ENCODE results near the gene HM13. TPM values are rescaled to one million over a fixed set of nuclear protein-coding genes. Genes with fewer than 3 reads are reported as not detected.

Gene HM13
- total and polyA plus RNA-seq, 9 of the 15 experiments (the other 6 are each of a cell fraction or from before 2014, with no cell fraction given): 7.7 to 136 (median 74.5) TPM

DNA sequence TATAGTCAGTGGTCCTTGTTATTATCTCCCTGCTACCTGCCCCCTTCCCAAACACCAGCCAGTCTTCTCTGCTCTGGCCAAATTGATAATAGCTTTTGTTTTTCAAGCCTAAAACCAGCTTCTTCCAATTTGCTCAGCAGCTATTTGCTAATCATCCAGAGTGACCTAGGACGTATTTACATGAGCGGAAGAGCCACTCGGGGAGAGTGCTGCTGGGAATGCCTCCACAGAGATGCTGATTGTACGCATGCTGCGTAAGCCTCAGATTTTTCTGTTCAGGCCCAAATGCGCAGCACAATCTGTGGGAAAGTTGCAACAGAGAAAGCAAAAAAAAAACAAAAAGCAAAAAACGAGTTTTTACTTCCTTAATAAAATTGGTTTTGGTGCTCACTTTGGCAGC is 66.5 kb downstream of the HM13 start (continued):
- TF ChIP-seq FOXK2 (conservative IDR thresholded peaks at IDR 0.05 in 1 of 2, IDR thresholded peaks at IDR 0.05 in 1 of 2; ENCODE audit: low read depth in 2 of 2) (no peak), TRIM28 (IDR thresholded peaks at IDR 0.05) (no peak), ZNF561 (CRISPR knock-in tag; conservative IDR thresholded peaks at IDR 0.05) (no peak), ETV1 (tag; conservative IDR thresholded peaks at IDR 0.05; ENCODE audit: low read depth) (no peak)
- TF ChIP-seq, protein P1, sequence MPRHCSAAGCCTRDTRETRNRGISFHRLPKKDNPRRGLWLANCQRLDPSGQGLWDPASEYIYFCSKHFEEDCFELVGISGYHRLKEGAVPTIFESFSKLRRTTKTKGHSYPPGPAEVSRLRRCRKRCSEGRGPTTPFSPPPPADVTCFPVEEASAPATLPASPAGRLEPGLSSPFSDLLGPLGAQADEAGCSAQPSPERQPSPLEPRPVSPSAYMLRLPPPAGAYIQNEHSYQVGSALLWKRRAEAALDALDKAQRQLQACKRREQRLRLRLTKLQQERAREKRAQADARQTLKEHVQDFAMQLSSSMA (CRISPR knock-in tag; IDR thresholded peaks at IDR 0.05): no peak

DNA sequence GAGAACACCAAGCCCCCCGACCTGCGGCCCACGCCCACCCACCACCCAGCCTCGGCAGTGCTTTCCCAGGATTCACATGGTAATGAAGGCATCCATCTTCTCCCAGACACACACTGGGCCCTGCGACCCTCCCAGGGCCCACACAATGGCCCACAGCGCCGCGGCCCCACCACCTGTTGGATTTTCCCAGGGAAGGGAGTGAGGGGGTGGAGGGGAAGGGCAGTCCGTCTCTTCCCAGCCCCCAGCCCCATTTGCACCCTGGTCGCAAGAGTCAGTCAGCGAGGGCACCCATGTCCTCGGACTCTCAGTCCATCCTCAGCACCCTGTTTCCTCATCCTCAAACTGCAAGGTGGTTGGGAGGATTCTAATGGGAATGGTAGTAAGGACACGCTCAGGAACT is 67.1 kb downstream of the HM13 start:
- no TSS peak for BruUV-seq (replicated peaks)
- no peak for DNase-seq (ENCODE audit: extremely low read depth in 1 of 4, low spot score in 3 of 4)
- CTCF ChIA-PET (ENCODE audit: low intra/inter-chr PET ratio): no interaction called here
- FAIRE-seq: no peak
- Histone ChIP-seq H3K36me3 (ENCODE audit: control insufficient read depth, insufficient read depth, low read length) (no peaks in the 10 kb centered on the region), H3K9me1 (ENCODE audit: control insufficient read depth, insufficient read depth, low read length) (no peaks in the 10 kb centered on the region), H2AFZ (ENCODE audit: low read depth, low read length) (no peak overlapping the region), H3K27ac (ENCODE audit: extremely low read depth, low read depth, low read length) (no peak overlapping the region), H3K27me3 (ENCODE audit: control insufficient read depth in 2 of 2, insufficient read depth in 2 of 2, low read length in 2 of 2) (no peaks in the 10 kb centered on the region), H3K4me1 (replicated peaks in 1 of 2; ENCODE audit: control insufficient read depth in 2 of 2, insufficient read depth in 2 of 2, low read length in 2 of 2) (peaks cover 0 to 10% of the 10 kb centered on the region in 2 experiments; a peak in 2 of 5 replicates), H3K9ac (ENCODE audit: insufficient read depth in 1 of 2, low read depth in 2 of 2, low read length in 2 of 2) (peak overlapping the region in 1 of 2 experiments; percentile 71; a peak in 2 of 4 replicates), H3K4me3 (no peak overlapping the region), H3K79me2 (ENCODE audit: control insufficient read depth, insufficient read depth, low read length) (no peaks in the 10 kb centered on the region), H3K4me2 (ENCODE audit: insufficient read depth, low read length) (no peak overlapping the region), H4K20me1 (replicated peaks; ENCODE audit: control insufficient read depth, insufficient read depth, low read length) (no peaks in the 10 kb centered on the region), H3K9me3 (replicated peaks; ENCODE audit: control insufficient read depth, insufficient read depth, low read depth, low read length) (0 out of 2 replicates have a peak, but pooled peaks cover 4% of the 10 kb centered on the region)
- intact Hi-C loops (cut with micrococcal nuclease): no loop called here
- POLR2A ChIA-PET: no interaction called here
- no peak for ATAC-seq
- 69% methylated on average over 10 of the region's 13 CpGs for WGBS (ENCODE audit: insufficient coverage, low coverage, missing lambda C conversion rate)
- TF ChIP-seq YBX1 (IDR thresholded peaks at IDR 0.05) (no peak), JUN (IDR thresholded peaks at IDR 0.05; ENCODE audit: borderline replicate concordance, low read depth, low read length) (no peak), JUN (CRISPR knock-in tag; IDR thresholded peaks at IDR 0.05; ENCODE audit: borderline replicate concordance) (no peak), NR2C2 (CRISPR knock-in tag; IDR thresholded peaks at IDR 0.05) (no peak), NR2C2 (tag; IDR thresholded peaks at IDR 0.05) (no peak), MEF2A (IDR thresholded peaks at IDR 0.05; ENCODE audit: control insufficient read depth, low read depth, low read length) (no peak), TAF15 (IDR thresholded peaks at IDR 0.05; ENCODE audit: low read depth, low read length) (no peak), ZFP36 (IDR thresholded peaks at IDR 0.05; ENCODE audit: low read depth, low read length, partially characterized antibody) (no peak), KAT7 (CRISPR knock-in tag; IDR thresholded peaks at IDR 0.05; ENCODE audit: borderline replicate concordance) (no peak), ZNF24 (IDR thresholded peaks at IDR 0.05) (no peak), DACH1 (IDR thresholded peaks at IDR 0.05; ENCODE audit: partially characterized antibody) (no peak), DMBX1 (CRISPR knock-in tag; IDR thresholded peaks at IDR 0.05; ENCODE audit: borderline replicate concordance) (no peak), PHTF2 (CRISPR knock-in tag; IDR thresholded peaks at IDR 0.05) (no peak)
- TF ChIP-seq, protein P2, sequence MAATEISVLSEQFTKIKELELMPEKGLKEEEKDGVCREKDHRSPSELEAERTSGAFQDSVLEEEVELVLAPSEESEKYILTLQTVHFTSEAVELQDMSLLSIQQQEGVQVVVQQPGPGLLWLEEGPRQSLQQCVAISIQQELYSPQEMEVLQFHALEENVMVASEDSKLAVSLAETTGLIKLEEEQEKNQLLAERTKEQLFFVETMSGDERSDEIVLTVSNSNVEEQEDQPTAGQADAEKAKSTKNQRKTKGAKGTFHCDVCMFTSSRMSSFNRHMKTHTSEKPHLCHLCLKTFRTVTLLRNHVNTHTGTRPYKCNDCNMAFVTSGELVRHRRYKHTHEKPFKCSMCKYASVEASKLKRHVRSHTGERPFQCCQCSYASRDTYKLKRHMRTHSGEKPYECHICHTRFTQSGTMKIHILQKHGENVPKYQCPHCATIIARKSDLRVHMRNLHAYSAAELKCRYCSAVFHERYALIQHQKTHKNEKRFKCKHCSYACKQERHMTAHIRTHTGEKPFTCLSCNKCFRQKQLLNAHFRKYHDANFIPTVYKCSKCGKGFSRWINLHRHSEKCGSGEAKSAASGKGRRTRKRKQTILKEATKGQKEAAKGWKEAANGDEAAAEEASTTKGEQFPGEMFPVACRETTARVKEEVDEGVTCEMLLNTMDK (IDR thresholded peaks at IDR 0.05; ENCODE audit: borderline replicate concordance, insufficient read depth, low read depth, low read length, poor library complexity, severe bottlenecking): no peak
- in situ Hi-C loops (cut with MboI): loop anchor here (25.0 kb wide), 1 partner anchor 1056 kb away; no protein-coding TSS in a partner anchor
